GM20000 (cell line): ENCODE measurements around the gene XPR1.

Experiments used
- DNase-seq: peaks from one replicate; pipeline ENCODE4 v3.0.0; 2012; ENCODE audit warnings: low spot score
- TF ChIP-seq, protein P1 (sequence below): IDR thresholded peaks from 2 replicates; pipeline ENCODE4 v1.5.1; 2012; ENCODE audit warnings: mild to moderate bottlenecking, control low read depth; ENCODE audit errors: extremely low read depth, missing control alignments

The XPR1 gene

DNA sequence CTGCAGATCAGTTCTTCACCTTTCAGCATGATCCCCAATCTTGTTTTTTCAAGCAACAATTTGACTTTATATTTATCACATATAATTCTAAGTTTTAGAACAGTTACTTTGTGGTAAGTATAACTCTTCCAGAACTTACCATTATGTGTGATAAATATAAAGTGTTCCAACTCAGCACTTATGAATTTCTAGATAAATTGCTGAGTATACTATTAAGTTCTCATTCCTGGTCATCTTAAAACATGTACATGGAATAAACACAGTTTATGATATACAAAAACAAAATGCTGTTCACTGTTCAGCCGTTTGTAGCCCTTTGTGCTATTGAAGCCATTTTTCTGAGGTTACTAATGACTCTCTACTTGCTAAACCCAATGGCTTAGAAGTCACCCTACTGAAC, 5.1 kb upstream of the XPR1 start:
- no peak for DNase-seq
- TF ChIP-seq, protein P1, sequence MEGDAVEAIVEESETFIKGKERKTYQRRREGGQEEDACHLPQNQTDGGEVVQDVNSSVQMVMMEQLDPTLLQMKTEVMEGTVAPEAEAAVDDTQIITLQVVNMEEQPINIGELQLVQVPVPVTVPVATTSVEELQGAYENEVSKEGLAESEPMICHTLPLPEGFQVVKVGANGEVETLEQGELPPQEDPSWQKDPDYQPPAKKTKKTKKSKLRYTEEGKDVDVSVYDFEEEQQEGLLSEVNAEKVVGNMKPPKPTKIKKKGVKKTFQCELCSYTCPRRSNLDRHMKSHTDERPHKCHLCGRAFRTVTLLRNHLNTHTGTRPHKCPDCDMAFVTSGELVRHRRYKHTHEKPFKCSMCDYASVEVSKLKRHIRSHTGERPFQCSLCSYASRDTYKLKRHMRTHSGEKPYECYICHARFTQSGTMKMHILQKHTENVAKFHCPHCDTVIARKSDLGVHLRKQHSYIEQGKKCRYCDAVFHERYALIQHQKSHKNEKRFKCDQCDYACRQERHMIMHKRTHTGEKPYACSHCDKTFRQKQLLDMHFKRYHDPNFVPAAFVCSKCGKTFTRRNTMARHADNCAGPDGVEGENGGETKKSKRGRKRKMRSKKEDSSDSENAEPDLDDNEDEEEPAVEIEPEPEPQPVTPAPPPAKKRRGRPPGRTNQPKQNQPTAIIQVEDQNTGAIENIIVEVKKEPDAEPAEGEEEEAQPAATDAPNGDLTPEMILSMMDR, result no peak

DNA sequence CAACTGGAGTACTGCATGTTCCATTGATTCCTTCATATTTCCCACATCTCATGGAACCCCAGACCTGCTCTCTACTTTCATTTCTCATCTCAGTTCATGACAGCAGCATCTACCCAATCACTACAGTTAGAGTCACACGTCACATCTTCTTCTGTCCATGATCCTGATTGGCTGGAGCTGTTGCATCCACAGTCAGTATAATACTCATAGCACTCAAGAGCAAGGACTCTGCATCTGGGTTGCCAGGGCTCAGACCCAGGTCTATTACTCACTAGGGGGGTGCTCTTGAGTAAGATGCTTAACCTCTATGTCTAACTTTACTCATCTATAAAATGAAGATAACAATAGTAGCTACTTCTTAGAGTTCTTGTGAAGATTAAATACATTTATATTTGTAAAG, 4.4 kb upstream of the XPR1 start:
- no peak for DNase-seq
- TF ChIP-seq, protein P1, result no peak

DNA sequence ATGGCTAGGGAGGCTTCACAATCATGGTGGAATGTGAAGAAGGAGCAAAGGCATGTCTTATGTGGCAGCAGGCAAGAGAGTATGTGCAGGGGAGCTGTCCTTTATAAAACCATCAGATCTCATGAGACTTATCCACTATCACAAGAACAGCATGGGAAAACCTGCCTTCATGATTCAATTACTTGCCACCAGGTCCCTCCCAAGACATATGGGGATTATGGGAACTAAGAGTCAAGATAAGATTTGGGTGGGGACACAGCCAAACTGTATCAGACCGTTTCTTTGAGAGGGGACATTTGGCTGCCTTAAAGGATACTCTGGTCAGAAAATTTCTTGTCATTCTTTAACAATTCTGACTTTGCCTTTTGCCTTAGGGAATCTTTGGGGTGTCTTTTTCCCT, 3.2 kb upstream of the XPR1 start:
- TF ChIP-seq, protein P1, result no peak
- DNase-seq, result no peak

DNA sequence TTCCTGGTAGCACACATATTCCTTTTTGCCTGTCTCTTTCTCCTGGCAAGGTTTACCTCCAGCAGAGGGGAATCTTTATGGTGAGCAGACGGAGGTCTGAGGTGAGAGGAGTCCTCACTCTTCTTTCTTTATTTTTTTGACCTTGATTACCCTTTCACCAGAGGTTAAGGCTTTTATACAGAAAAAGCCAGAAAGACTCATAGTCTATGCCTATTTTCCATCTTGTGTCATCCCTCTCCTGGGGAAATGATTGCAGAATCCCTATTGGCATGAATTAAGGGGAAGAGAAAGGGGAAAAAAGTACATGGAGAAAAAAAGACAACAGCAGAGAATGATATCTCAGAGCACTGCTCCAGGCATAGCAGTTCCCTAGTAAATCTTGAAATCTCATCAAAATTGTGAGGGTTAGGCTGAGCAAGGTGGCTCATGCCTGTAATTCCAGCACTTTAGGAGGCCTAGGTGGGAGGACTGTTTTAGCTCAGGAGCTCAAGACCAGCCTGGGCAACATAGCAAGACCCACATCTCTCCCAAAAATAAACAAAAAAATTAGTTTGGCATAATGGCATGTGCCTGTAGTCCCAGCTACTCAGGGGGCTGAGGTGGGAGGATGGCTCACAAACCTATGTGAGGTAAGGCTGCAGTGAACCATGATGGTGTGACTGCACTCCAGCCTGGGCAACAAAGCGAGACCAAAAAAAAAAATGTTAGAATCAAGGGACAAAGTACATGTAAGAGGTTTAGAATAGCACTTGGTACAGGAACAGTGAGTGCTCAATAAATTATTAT, 1.2 kb upstream of the XPR1 start:
- no peak for DNase-seq
- TF ChIP-seq, protein P1, result no peak

DNA sequence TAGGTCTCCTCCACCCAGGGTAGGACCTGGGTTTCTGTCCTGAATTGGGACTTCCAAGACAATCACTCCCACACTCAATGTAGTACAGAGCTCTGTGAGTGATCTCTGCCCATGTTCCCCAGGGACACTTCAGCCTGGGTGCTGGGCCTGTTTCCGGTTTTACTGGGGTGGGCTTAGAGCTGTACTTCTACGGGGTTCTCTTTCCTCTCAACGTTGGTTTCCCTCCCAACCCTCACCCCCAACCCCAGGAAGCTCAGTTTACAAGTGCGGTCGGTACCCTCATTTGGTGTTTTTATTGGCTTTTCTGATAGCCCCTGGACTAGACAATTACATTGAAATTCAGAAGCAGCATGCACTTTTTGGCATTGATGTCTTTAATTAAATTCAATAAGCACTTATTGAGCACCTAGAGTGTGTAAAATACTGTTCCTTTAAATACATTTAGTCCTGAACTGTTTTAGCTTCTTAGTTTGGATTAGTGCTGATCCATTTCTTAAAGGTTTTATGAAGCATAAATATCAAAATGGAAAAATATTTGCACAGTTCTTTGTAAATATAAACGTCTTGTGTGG, 542 bp upstream of the XPR1 start:
- TF ChIP-seq, protein P1, result no peak
- DNase-seq, result peak; percentile 13

DNA sequence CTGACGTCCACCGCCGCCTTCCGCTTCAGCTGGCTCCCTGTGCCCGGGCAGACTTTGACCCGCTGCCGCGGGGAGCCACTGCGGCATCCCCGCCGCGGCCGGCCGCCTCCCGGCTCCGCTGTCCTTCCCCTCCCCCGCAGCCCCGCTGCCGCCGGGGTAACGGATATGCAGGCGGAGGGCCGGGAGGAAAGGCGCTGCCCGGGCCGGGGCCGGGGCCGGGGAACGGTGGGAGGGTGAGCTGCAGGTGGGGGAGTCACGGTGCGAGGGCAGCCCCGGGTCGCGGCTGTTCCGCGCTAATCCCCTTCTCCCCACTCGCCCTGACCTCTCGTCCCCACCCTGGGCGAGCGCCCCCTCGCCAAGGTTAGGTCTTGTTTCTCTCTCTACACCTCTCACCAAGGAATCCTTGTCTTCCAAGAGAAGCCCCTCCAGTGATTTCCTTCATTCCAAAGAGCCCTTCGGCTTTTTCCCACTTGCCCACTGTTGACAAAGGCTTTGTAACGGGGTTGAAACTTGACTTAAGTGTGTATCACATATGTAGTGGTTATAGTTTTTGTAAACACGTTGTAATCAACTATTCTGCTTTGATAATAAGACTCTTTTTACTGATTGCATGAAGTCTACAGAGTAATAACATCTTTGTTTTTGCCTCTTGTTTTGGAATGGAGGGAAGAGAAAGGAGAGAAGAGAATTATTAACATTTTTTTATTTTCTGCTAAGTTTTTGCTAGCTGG, 669 bp downstream of the XPR1 start:
- TF ChIP-seq, protein P1, result no peak
- DNase-seq, result peak; percentile 76
